Glomerular endothelial cell (primary cell): ENCODE data around the gene LHFPL2. TPM values are rescaled to one million over a fixed set of nuclear protein-coding genes. Genes with fewer than 3 reads are reported as not detected.

Source experiments
- DNase-seq: peaks from one replicate; pipeline ENCODE4 v3.0.0-alpha.2; 2011; ENCODE audit warnings: low read depth, low spot score; ENCODE audit errors: extremely low read depth
- total RNA-seq: library from RNA; depleted of rRNA; stranded (reverse); fragments of >200 nt; gene quantifications from 2 replicates; pipeline ENCODE4 v1.2.3, GENCODE V29; 2015

Gene LHFPL2
- total RNA-seq, 1 donor from 2014 or later: 65.3 TPM

- DNase-seq: no peak
Observed at GRCh38 chr5:78509145-78509865, 139.3 kb downstream of the LHFPL2 start.

GRCh38 chr5:78508186-78508765, 140.3 kb downstream of the LHFPL2 start:
- no peak for DNase-seq

- no peak for DNase-seq
Observed at GRCh38 chr5:78507531-78507930, 141.0 kb downstream of the LHFPL2 start.

- DNase-seq: no peak
Observed at GRCh38 chr5:78506261-78507024, 142.1 kb downstream of the LHFPL2 start.

GRCh38 chr5:78505860-78506259, 142.7 kb downstream of the LHFPL2 start:
- no peak for DNase-seq

- peak; percentile 100 for DNase-seq
Observed at GRCh38 chr5:78504704-78505677, 143.6 kb downstream of the LHFPL2 start.

GRCh38 chr5:78503958-78504653, 144.5 kb downstream of the LHFPL2 start:
- no peak for DNase-seq

- no peak for DNase-seq
Observed at GRCh38 chr5:78501411-78502352, 146.9 kb downstream of the LHFPL2 start.

- DNase-seq: no peak
Observed at GRCh38 chr5:78500871-78501270, 147.7 kb downstream of the LHFPL2 start.

GRCh38 chr5:78500028-78500427, 148.5 kb downstream of the LHFPL2 start:
- DNase-seq: no peak

- DNase-seq: no peak
Observed at GRCh38 chr5:78499485-78499884, 149.1 kb downstream of the LHFPL2 start.

- DNase-seq: no peak
Observed at GRCh38 chr5:78497573-78498533, 150.7 kb downstream of the LHFPL2 start.

- DNase-seq: no peak
Observed at GRCh38 chr5:78496373-78496772, 152.2 kb downstream of the LHFPL2 start.

GRCh38 chr5:78495800-78496199, 152.8 kb downstream of the LHFPL2 start:
- no peak for DNase-seq

- DNase-seq: no peak
Observed at GRCh38 chr5:78492650-78493049, 155.9 kb downstream of the LHFPL2 start.

- DNase-seq: no peak
Observed at GRCh38 chr5:78492224-78492623, 156.3 kb downstream of the LHFPL2 start.

- DNase-seq: no peak
Observed at GRCh38 chr5:78490709-78491485, 157.7 kb downstream of the LHFPL2 start.
